Transverse colon (tissue), 4 donors: Measurements from ENCODE around the gene PROK1. TPM values are rescaled to one million over a fixed set of nuclear protein-coding genes. Genes with fewer than 3 reads are reported as not detected.
"Not testable (repeated sequence)": the region's sequence is repeated elsewhere in the genome, so short reads cannot be mapped to it uniquely, and the experiment has no call there.

ENCODE experiments used
- DNase-seq: peaks from one replicate; pipeline ENCODE4 v3.0.0-alpha.2; 2019
- H3K27ac ChIP-seq, 4 donors: fragments of 200-600 bp; sonication (generic); 2 replicates each; pipeline ENCODE4 v1.5.1; 2016 to 2018; ENCODE audit warnings: inconsistent platforms in 4 of 4
- H3K27me3 ChIP-seq: fragments of 200-600 bp; sonication (generic); 2 replicates; pipeline ENCODE4 v1.5.1; 2017; ENCODE audit warnings: inconsistent platforms
- H3K36me3 ChIP-seq, 4 donors: fragments of 200-600 bp; sonication (generic); 2 replicates each; pipeline ENCODE4 v1.5.1; 2017 to 2019; ENCODE audit warnings: inconsistent platforms in 4 of 4
- H3K4me1 ChIP-seq, 4 donors: fragments of 200-600 bp; sonication (generic); 2 replicates each; pipeline ENCODE4 v1.5.1; 2017 to 2020; ENCODE audit warnings: inconsistent platforms in 4 of 4
- H3K4me3 ChIP-seq, 4 donors: fragments of 200-600 bp; sonication (generic); 1 replicate in 1 of 4; 2 replicates in 3 of 4; pipeline versions ENCODE4 v1.5.1 to v1.6.1; 2017 to 2019; ENCODE audit warnings: inconsistent platforms in 4 of 4
- H3K9me3 ChIP-seq, 2 donors: fragments of 200-600 bp; sonication (generic); 2 replicates each; pipeline ENCODE4 v1.5.1; 2017 to 2019; ENCODE audit warnings: inconsistent platforms in 2 of 2
- EP300 ChIP-seq: sonication (generic); formaldehyde crosslinking; IDR thresholded peaks from one replicate; pipeline ENCODE4 v1.6.1; 2017; ENCODE audit warnings: antibody characterized with exemption, low read depth
- POLR2A ChIP-seq: fragments of 450-650 bp; IDR thresholded peaks from one replicate; pipeline ENCODE4 v1.6.1; 2016; ENCODE audit warnings: antibody characterized with exemption, mild to moderate bottlenecking, moderate library complexity
- POLR2AphosphoS5 ChIP-seq, 3 donors: sonication (generic); formaldehyde crosslinking; IDR thresholded peaks; one replicate each; pipeline ENCODE4 v1.6.1; 2016; ENCODE audit warnings: antibody characterized with exemption in 3 of 3
- WGBS, 2 donors: methylation state at CpG; one replicate each; pipeline ENCODE4 v1.1.5; 2018; ENCODE audit warnings: low coverage in 1 of 2; 5-methylcytosine and 5-hydroxymethylcytosine counted together
- in situ Hi-C, 4 donors: fragments of 200-750 bp; cut with MboI; loops; one replicate each; pipeline versions ENCODE4 v1.15.0 to v1.15.1; 2017; ENCODE audit warnings: low sequenced_read_pairs in 3 of 4, low pct_ligation_motif_present in 1 of 4, low pct_unique_long_range_greater_than_20kb in 1 of 4
- intact Hi-C: fragments of 100-400 bp; cut with DNase I; formaldehyde crosslinking; loops from one replicate; pipeline ENCODE4 v1.15.1; 2023; ENCODE audit warnings: low total_unique reads
- total RNA-seq, 4 donors: library from RNA; depleted of rRNA; stranded (reverse); fragments of >200 nt; gene quantifications; one replicate each; pipeline ENCODE4 v1.1.0, GENCODE V29; 2016
- TF ChIP-seq, protein P1 (sequence below), 5 experiments: fragments of 200-600 bp in 3 of 5; fragments of 450-650 bp in 2 of 5; sonication (generic) in 3 of 5; IDR thresholded peaks; 1 replicate in 2 of 5; 2 replicates in 3 of 5; pipeline ENCODE4 v1.5.1; 2016 to 2017; ENCODE audit warnings: antibody characterized with exemption in 5 of 5, inconsistent platforms in 3 of 5, mild to moderate bottlenecking in 2 of 5, moderate library complexity in 1 of 5

Gene PROK1
- total RNA-seq, 4 donors from 2014 or later, result not detected

DNA sequence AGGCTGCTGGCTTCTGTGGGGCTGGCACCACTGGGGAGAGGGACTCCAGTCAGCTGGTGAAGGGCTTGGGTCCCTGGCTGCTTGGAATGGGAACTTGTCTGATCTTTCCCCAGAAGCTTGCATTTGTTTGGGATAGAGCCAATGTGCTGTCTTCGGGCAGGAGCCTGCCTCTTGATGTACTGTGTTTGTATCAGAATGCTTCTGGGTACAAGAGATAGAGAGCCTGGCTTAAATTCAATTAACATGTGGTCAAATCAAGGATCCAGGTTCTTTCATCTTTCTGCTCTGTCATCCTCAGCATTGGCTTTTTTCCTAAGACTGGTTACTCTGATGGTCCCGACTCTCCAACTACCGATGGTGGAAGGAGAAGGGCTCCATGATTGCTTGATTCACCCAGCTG lies 16.0 kb upstream of the PROK1 start:
- in situ Hi-C loops, result no loop called here

DNA sequence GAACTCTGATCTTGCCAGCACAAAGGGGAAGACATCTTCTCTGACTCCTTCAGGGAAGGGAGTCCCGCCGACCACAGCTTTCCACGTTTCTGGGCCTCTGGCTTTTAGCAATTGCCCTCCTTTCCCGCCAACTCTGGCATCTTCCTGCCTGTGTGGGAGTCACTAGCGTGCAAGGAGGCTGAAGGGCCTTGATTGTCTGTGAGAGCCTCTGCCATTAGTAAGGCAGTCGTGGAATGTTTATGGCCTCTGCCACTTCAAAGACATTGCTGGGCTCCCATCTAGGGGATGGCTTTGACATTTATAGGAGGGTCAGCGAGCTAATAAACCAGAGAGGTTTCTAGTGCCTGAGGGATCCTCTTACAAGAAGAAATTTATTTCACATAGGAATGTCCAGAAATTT lies 14.3 kb upstream of the PROK1 start:
- intact Hi-C loops, result no loop called here

More for the DNA sequence above, 16.0 kb upstream of the PROK1 start:
- Histone ChIP-seq H3K27me3 (peaks cover 15% of the 10 kb centered on the region), H3K27ac (no peak overlapping the region), H3K36me3 (no peaks in the 10 kb centered on the region), H3K9me3 (no peaks in the 10 kb centered on the region), H3K4me3 (no peak overlapping the region), H3K4me1 (no peaks in the 10 kb centered on the region)
- no peak for DNase-seq
- TF ChIP-seq EP300 (no peak), POLR2AphosphoS5 (IDR thresholded peaks at IDR 0.05) (no peak), POLR2A (no peak)
- TF ChIP-seq, protein P1, sequence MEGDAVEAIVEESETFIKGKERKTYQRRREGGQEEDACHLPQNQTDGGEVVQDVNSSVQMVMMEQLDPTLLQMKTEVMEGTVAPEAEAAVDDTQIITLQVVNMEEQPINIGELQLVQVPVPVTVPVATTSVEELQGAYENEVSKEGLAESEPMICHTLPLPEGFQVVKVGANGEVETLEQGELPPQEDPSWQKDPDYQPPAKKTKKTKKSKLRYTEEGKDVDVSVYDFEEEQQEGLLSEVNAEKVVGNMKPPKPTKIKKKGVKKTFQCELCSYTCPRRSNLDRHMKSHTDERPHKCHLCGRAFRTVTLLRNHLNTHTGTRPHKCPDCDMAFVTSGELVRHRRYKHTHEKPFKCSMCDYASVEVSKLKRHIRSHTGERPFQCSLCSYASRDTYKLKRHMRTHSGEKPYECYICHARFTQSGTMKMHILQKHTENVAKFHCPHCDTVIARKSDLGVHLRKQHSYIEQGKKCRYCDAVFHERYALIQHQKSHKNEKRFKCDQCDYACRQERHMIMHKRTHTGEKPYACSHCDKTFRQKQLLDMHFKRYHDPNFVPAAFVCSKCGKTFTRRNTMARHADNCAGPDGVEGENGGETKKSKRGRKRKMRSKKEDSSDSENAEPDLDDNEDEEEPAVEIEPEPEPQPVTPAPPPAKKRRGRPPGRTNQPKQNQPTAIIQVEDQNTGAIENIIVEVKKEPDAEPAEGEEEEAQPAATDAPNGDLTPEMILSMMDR (IDR thresholded peaks at IDR 0.05), result no peak
- WGBS, 2 donors, result 83% methylated on average over 3 of the region's 3 CpGs; no CpG with 5 or more reads in 1 of the 2 donors
- intact Hi-C loops, result no loop called here

DNA sequence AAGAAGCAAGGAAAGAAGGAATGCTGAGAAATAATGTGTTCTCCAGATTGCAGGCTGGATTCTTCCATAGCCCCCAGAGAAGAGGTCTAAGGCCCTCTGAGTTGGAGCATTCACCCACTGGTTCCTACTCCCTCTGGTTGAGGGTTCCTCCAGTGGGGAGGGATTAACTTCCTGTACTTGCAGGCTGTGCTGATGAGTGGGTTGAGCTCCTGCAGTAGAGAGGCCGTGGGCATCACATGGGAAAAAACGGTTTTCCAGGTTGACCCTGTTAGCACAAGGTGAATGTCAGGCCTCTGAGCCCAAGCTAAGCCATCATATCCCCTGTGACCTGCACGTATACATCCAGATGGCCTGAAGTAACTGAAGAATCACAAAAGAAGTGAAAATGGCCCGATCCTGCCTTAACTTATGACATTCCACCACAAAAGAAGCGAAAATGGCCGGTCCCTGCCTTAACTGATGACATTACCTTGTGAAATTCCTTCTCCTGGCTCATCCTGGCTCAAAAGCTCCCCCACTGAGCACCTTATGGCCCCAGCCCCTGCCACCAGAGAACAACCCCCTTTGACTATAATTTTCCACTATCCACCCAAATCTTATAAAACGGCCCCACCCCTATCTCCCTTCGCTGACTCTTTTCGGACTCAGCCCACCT lies 13.2 kb upstream of the PROK1 start:
- H3K27ac ChIP-seq, intact Hi-C loops, H3K4me1 ChIP-seq, in situ Hi-C loops, H3K9me3 ChIP-seq, H3K27me3 ChIP-seq, DNase-seq, H3K36me3 ChIP-seq, H3K4me3 ChIP-seq: not testable (repeated sequence)
- WGBS, 2 donors, result 74 to 86% methylated on average over 3 to 9 of the region's 9 CpGs

More for the DNA sequence above, 14.3 kb upstream of the PROK1 start:
- Histone ChIP-seq H3K4me1 (no peaks in the 10 kb centered on the region), H3K9me3 (no peaks in the 10 kb centered on the region), H3K27me3 (peaks cover 3% of the 10 kb centered on the region), H3K4me3 (no peak overlapping the region), H3K27ac (no peak overlapping the region), H3K36me3 (no peaks in the 10 kb centered on the region)
- DNase-seq, result no peak
- TF ChIP-seq EP300 (no peak), POLR2A (no peak), POLR2AphosphoS5 (IDR thresholded peaks at IDR 0.05) (no peak)
- TF ChIP-seq, protein P1 (IDR thresholded peaks at IDR 0.05), result no peak
- 74% methylated on average over 7 of the region's 7 CpGs; no CpG with 5 or more reads in 1 of the 2 donors for WGBS, 2 donors
- in situ Hi-C loops, result no loop called here

DNA sequence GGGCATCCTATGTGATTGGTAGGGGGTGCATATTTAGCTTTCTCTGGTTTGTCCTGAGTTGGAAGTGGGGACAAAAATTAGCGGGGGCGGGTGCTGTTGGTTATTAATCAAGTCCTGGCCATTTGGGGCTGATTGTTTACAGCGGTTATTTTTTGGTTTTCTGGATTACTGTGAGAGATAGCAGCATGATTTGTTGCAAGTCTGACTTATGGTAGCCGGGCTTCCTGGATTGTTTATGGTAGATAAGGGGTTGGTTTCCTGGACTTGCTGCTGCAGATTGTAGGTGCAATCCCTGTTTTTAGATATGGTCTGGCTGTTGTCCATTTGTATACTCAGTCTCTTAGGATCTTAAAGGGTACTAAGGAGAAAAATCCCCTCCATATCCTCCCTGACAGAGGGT lies 12.1 kb upstream of the PROK1 start:
- in situ Hi-C loops, result no loop called here
- H3K4me1 ChIP-seq, result no peaks in the 10 kb centered on the region
- H3K36me3 ChIP-seq, result no peaks in the 10 kb centered on the region
- TF ChIP-seq POLR2A (no peak), EP300 (no peak), POLR2AphosphoS5 (IDR thresholded peaks at IDR 0.05) (no peak)
- TF ChIP-seq, protein P1 (IDR thresholded peaks at IDR 0.05), result no peak
- H3K9me3 ChIP-seq, result no peaks in the 10 kb centered on the region
- no peaks in the 10 kb centered on the region for H3K27me3 ChIP-seq
- 66 to 100% methylated on average over 1 to 4 of the region's 4 CpGs for WGBS, 2 donors
- no peak overlapping the region for H3K27ac ChIP-seq
- no peak overlapping the region for H3K4me3 ChIP-seq
- intact Hi-C loops, result no loop called here
- DNase-seq, result no peak

DNA sequence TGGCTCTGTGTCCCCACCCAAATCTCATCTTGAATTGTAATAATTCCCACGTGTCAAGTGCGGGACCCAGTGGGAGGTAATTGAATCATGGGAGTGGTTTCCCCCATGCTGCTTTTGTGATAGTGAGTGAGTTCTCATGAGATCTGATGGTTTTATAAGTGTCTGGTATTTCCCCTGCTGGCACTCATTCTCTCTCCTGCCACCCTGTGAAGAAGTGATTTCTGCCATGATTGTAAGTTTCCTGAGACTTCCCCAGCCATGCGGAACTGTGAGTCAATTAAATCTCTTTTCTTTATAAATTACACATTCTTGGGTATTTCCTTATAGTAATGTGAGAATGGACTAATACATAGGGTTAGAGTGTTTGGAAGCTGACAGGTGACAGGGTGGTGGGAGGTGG lies 11.1 kb upstream of the PROK1 start:
- 60 to 73% methylated on average over 1 to 3 of the region's 3 CpGs for WGBS, 2 donors
- intact Hi-C loops, result not testable (repeated sequence)

More for the DNA sequence above, 11.1 kb upstream of the PROK1 start:
- H3K4me1 ChIP-seq, H3K27ac ChIP-seq, H3K36me3 ChIP-seq, DNase-seq, H3K4me3 ChIP-seq, H3K27me3 ChIP-seq, in situ Hi-C loops, H3K9me3 ChIP-seq: not testable (repeated sequence)
